GM19351 (cell line): Measurements from ENCODE around the gene PPM1B.
"Not testable (repeated sequence)": the region's sequence is repeated elsewhere in the genome, so short reads cannot be mapped to it uniquely, and the experiment has no call there.

Experiments used
- ATAC-seq: cut with Tn5 transposase; IDR thresholded peaks from one replicate; pipeline ENCODE4 v1.9.1; 2021; ENCODE audit warnings: mild to moderate bottlenecking, moderate library complexity; ENCODE audit not compliant: unreplicated experiment

PPM1B gene

GRCh38 chr2:44168681-44169154, at the start of gene PPM1B:
Gene PPM1B, plus strand, starts transcription at chr2:44168875. Its CDS starts 32,325 bp downstream, at chr2:44201200.
- ATAC-seq, result peak; percentile 72

DNA sequence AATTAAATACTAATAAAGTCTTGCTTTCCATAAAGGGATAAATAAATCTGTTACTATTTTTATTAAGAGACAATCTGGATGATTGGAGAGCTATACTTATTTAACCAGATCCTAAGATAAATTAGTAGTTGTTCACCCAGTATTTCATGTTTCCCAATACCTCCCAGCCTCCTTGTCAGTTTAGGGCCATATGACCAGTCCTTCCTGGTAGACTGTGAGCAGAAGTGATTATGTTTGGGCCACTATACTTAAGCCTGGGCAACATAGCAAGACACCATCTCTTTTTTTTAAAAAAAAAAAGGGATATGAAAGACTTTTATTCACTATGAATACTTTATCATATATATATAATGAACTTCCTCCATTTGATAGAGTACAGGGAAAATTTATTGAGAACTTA, 48.8 kb upstream of the PPM1B start:
- no peak for ATAC-seq

- ATAC-seq, result no peak
These were observed 48.2 kb upstream of the PPM1B start for GRCh38 chr2:44120428-44120827.

GRCh38 chr2:44121899-44122298, 46.8 kb upstream of the PPM1B start:
- ATAC-seq, result no peak

- ATAC-seq, result no peak
These were observed 44.2 kb upstream of the PPM1B start for GRCh38 chr2:44124500-44124899.

DNA sequence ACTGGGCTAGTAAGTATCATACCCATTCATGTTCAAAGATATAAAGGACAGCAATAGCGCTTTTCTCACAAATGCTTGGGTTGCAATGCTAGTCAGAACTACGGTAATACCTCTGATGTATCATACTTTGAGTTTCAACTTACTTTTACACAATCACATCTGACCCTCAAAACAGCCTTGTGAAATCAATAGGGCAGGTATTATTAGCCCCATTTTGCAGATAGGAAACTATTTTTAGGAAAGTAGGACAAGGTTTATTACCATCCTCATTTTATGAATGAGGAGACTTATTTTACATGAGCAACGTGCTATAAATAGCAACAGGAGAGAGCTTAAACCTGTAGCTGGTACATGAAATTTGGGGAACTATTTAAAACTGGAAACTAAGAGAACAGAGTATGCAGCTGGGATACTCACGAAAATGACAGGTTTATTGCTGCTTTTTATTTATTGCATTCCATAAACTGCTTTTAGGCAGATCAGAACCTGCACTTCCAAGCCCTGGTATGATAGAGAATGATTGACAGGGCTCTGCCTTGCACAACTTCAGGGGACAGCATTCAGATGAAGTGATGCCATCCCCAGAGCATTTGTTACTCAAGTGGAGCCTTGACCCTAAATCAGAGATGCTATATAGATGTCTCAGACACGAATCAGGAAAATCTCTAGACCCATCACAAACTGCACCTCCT, 42.4 kb upstream of the PPM1B start:
- ATAC-seq, result no peak

- no peak for ATAC-seq
These were observed 38.2 kb upstream of the PPM1B start for GRCh38 chr2:44130441-44130840.

DNA sequence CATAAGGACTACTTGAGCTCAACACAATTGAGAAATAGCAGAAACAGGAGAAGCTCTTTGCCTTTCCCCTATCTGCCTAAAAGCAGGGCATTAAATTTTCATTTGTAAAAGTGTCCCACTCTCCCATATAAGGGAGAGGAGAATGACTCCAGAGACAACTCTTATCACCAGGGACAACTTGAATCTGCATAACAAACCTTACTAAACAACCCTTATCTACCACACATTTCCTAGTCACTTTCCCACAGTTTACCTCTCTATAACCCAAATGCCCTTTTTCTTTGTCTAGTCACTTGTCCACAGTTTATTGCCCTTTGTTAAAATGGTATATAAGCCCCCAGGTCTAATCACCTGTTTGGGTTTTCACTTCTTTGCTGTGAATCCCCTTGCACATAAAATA, 37.5 kb upstream of the PPM1B start:
- ATAC-seq, result no peak

- not testable (repeated sequence) for ATAC-seq
These were observed 35.1 kb upstream of the PPM1B start for GRCh38 chr2:44133602-44134001.

- ATAC-seq, result no peak
These were observed 33.8 kb upstream of the PPM1B start for GRCh38 chr2:44134848-44135247.

DNA sequence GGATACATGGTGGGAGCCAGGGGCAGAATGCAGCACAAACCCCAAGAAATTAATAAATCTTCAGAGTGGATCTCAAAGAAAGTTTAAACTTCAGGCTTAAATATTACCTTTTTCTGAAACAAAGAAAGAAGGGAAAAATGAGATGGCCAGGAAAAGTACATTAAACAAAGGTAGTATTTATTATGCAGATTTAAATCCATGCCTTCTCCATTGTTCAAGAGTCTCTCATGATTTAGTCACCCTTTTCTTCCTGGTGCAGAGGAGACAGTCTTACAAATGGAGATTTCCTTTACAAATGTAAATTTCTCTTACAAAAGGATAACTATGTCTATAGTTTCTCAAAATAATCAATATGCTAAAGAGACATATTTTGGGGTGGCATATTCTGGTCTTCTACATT, 33.4 kb upstream of the PPM1B start:
- ATAC-seq, result no peak

DNA sequence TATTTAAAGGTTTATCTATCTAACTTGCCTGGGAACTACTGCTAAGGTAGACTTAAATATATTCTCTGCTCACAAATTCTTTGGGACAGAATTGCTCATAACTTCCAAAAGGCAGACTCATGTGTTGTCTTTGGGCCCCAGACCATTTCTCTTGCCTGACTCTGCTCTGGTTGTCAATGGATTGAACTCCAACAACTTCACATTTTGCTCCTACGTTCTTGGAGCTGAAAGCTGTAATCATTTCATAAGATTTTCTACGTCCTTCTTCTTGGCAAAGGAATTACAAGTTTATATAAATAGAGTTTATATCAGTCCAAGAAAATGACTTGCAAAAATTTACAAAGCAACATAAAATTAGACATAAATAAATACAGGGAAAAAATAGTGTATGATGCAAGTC, 32.9 kb upstream of the PPM1B start:
- no peak for ATAC-seq

DNA sequence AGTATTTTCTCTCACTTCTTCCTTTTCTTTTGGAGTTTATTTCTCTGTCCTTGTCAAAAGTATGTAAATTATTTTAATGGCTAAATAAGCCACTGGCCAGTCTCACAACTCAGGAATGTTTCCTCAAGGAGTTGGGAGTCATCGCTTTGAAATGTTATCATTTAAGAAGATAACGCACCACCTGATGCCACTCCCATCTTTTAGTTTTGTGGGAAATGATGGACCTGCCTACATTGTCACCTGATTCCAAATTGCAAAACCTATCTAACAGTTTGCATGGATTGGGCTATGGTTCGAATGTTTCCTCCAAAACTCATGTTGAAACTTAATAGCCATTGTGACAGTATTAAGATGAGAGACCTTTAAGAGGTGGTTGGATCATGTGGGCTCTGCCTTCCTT, 32.4 kb upstream of the PPM1B start:
- no peak for ATAC-seq

GRCh38 chr2:44137048-44137447, 31.6 kb upstream of the PPM1B start:
- no peak for ATAC-seq

DNA sequence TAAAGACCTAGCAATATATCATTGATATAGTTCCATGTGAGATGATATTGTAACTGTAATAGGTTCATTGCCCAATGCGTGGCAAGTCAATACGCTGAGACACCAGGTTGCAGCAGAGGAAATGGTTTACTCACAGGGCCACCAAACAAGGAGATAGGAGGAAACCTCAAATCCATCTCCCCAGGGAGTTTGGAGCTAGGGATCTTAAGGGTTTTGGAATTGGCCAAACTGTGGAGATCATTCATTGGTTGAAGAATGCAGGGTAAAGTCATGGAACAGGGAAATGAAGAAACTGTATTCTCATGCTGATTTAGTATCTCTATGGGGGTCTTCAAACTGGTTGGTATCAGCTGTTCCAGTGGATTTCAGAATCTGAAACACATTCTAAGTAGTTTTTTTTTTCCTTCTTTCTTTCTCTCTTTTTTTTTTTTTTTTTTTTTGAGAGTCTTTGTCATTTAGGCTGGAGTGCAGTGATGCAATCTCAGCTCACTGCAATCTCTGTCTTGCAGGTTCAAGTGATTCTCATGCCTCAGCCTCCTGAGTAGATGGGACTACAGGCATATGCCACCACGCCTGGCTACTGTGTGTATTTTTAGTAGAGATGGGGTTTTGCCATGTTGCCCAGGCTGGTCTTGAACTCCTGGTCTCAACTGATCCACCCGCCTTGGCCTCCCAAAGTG, 30.7 kb upstream of the PPM1B start:
- no peak for ATAC-seq

GRCh38 chr2:44139741-44140140, 28.9 kb upstream of the PPM1B start:
- ATAC-seq, result no peak

DNA sequence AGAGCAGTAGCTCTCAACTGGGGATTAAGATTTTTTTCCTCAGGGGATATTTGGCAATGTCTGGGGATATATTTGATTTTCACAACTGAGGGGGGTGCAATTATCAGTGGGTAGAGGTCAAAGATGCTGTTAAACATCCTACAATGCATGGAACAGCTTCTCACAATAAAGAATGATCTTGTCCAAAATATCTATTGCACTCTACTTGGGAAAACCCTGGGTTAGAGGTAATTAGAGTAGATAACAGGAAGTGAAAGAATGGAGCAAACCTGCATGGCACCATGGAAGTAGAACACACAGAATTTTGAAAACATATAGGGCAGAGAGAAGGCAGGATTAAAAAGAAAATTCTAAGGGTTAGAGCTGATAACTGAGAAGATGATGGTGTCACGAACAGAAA, 26.4 kb upstream of the PPM1B start:
- no peak for ATAC-seq

GRCh38 chr2:44143701-44144100, 25.0 kb upstream of the PPM1B start:
- no peak for ATAC-seq

DNA sequence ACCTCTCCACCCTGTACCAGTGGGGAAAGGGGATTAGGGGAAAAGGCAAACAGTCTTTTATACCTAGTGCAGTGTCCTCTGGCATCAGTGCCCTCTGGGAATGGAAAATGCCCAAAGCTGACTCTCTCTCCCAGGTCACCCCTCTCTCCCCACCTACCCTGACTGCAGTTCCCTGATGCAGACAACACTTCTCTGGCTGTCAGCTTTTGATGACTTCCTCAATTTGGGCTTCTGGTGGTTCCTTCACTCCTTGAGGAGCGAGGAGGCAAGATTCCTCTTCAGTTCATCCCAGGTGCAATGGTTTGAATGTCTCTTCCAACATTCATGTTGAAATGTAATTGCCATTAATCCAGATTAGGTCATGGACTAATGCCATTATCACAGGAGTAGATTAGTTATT, 19.7 kb upstream of the PPM1B start:
- ATAC-seq, result no peak

- no peak for ATAC-seq
These were observed 18.2 kb upstream of the PPM1B start for GRCh38 chr2:44150473-44150872.

DNA sequence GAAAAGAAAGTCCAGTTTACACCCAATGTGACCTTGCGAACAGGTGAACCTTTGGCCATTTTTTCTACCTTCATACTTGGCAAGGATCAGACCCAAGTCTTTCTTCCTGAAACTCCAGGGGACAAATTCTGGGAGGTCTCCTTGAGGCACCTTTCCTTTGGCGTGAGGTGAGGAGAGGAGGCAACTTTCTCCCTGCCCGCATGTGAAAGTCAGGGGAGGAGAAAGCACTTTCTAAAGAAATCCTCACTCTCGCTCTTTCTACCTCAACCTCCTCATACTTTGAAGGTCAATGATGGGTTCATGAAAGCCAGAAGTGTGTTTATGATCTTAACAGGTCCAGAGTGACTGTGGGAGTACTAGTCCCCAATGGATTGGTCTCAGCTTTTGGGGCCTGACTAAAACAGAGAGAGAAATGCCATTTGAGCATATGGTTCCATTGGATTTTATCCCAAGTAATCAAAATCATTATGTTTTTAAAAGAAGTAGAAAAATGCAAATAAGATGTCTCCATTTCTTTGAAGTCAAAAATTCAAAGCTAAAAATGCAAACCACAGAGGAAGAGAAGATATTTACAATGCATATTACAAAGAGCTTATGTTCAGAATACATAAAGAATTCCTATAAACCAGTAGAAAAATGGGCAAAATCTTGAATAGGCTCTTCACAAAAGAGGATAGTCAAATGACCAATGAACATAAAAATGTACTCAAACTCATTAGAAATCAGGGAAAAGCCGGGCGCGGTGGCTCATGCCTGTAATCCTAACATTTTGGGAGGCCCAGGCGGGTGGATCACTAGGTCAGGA, 15.6 kb upstream of the PPM1B start:
- no peak for ATAC-seq
